Bronchial epithelial cell (primary cell): ENCODE results near the gene DLGAP1. TPM values are rescaled to one million over a fixed set of nuclear protein-coding genes. Genes with fewer than 3 reads are reported as not detected.

Experiments
- DNase-seq: peaks from one replicate; pipeline ENCODE4 v3.0.0-alpha.2; 2010; ENCODE audit warnings: low read depth
- FAIRE-seq: peaks from 2 replicates; lab custom pipeline; 2011; peaks lifted over from hg19 to GRCh38; lab: Jason Lieb, UNC
- H3K27me3 ChIP-seq: 2 replicates; pipeline ENCODE4 v1.5.1; 2011; ENCODE audit warnings: low read length; ENCODE audit not compliant: control insufficient read depth, insufficient read depth
- H3K36me3 ChIP-seq: 2 replicates; pipeline ENCODE4 v1.5.1; 2011; ENCODE audit warnings: low read length; ENCODE audit not compliant: control insufficient read depth, insufficient read depth
- H3K4me3 ChIP-seq: 2 replicates; pipeline ENCODE4 v1.5.1; 2011; ENCODE audit warnings: mild to moderate bottlenecking, low read depth, low read length, control low read depth
- total RNA-seq: library from RNA; depleted of rRNA; stranded (reverse); fragments of >200 nt; gene quantifications from 2 replicates; pipeline ENCODE4 v1.2.1, GENCODE V29; 2014
- TF ChIP-seq, protein P1 (sequence below): IDR thresholded peaks from 2 replicates; pipeline ENCODE4 v1.5.1; 2011; ENCODE audit warnings: mild to moderate bottlenecking, moderate library complexity, low read length, control low read depth, inconsistent platforms; ENCODE audit not compliant: insufficient read depth, severe bottlenecking

Gene DLGAP1
- total RNA-seq, 1 donor from 2014 or later: not detected

GRCh38 chr18:3840766-3841165, 614.3 kb downstream of the DLGAP1 start:
- TF ChIP-seq, protein P1, sequence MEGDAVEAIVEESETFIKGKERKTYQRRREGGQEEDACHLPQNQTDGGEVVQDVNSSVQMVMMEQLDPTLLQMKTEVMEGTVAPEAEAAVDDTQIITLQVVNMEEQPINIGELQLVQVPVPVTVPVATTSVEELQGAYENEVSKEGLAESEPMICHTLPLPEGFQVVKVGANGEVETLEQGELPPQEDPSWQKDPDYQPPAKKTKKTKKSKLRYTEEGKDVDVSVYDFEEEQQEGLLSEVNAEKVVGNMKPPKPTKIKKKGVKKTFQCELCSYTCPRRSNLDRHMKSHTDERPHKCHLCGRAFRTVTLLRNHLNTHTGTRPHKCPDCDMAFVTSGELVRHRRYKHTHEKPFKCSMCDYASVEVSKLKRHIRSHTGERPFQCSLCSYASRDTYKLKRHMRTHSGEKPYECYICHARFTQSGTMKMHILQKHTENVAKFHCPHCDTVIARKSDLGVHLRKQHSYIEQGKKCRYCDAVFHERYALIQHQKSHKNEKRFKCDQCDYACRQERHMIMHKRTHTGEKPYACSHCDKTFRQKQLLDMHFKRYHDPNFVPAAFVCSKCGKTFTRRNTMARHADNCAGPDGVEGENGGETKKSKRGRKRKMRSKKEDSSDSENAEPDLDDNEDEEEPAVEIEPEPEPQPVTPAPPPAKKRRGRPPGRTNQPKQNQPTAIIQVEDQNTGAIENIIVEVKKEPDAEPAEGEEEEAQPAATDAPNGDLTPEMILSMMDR: no peak
- no peak for FAIRE-seq
- Histone ChIP-seq H3K36me3 (no peaks in the 10 kb centered on the region), H3K4me3 (no peak overlapping the region), H3K27me3 (no peaks in the 10 kb centered on the region)
- DNase-seq: no peak

GRCh38 chr18:3839581-3839981, 615.5 kb downstream of the DLGAP1 start:
- TF ChIP-seq, protein P1: no peak
- FAIRE-seq (no peak), DNase-seq (no peak)
- Histone ChIP-seq H3K27me3 (no peaks in the 10 kb centered on the region), H3K36me3 (no peaks in the 10 kb centered on the region), H3K4me3 (no peak overlapping the region)

DNA sequence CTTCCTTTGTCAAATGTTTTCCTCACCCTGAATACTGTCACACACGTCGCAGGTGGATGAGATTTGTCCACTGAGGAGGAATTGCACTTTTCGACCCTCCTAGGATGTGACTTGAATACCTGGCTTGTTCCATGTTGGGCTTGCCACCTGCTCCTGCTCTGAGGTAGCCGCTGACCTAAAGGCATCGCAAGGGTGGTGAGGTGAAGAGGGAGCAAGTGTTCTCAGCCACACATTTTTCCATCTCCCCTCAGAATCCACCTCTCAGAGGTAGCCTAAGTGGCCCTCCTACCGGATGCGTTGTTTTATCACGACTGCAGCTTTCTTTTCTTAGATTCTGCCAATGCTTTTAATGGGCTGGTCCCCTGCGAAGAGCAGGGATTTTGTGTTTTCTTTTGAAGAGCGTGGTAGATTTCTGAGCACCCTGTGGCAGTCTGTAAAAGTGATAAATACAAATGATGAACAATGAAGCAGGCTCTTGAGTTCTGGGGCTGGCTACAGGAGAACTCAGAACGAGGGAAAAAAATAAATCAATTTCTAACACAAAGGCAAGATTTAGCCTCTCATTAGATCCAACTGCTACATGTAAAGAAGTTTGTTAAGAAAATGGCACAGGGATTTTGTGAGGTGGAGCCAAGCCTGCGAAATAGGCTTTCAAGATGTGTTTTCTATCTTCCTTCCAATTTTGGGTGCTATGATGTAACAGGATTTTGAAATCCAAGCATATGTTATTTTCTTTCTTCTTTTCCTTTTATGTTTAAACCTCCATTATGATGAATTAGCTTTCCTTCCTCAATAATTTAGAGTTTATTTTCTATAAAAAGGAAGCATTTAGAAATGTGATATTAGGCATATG, 618.4 kb downstream of the DLGAP1 start:
- Histone ChIP-seq H3K27me3 (no peaks in the 10 kb centered on the region), H3K4me3 (no peak overlapping the region), H3K36me3 (no peaks in the 10 kb centered on the region)
- TF ChIP-seq, protein P1: no peak
- DNase-seq: no peak
- FAIRE-seq: no peak

DNA sequence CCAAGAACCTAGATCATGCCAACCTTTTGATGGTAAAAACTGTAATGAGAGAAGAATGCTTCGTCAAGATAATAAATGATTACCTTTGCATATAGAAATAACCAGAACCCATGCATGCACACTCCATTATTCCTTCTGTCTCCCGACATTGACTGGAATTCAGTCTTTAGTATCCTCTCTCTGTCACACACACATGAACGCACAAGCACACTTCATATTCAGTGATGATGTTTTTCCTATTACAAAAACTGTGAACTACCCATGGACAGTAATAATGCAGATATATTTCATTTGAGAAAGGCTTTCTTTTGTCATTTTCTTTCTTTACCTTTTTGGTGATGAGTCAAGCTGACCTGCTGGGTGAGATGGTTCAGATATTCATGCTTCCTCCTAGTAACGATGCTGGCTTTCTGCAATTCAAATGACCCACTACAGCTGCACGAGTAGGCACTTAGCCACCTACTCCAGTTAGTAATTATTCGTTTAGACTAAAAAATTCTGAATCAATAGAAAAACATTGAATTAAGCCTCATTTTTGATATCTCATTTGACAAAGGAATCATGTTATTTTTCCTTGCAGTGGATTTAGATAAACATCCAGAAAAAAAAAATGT, 623.0 kb downstream of the DLGAP1 start:
- FAIRE-seq: no peak

DNA sequence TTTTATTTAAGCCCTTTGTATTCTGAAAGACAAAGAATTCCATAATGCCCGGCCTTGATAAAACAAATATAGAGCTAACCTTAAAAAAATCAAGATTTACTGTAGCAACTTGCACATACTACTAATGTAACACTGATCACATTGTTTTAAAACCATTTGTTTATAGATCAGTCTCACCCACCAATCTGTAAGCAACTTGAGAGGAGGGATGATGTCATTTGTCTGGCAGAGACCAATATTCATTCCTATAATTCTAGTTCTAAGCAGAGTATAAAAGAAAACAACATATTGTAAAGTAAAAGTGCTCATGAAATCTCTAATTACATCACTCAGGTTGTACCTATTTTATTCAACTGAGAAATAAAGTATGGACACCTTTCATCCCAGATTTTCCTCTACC, 624.5 kb downstream of the DLGAP1 start:
- H3K4me3 ChIP-seq: no peak overlapping the region
- FAIRE-seq (no peak), DNase-seq (no peak)
- H3K27me3 ChIP-seq: no peaks in the 10 kb centered on the region
- TF ChIP-seq, protein P1: no peak
- H3K36me3 ChIP-seq: no peaks in the 10 kb centered on the region

More for the DNA sequence above, 623.0 kb downstream of the DLGAP1 start:
- TF ChIP-seq, protein P1: no peak
- DNase-seq: no peak
- H3K4me3 ChIP-seq: no peak overlapping the region
- H3K36me3 ChIP-seq: no peaks in the 10 kb centered on the region
- no peaks in the 10 kb centered on the region for H3K27me3 ChIP-seq
